Measurements from ENCODE around the gene WHAMM.

WHAMM gene

DNA sequence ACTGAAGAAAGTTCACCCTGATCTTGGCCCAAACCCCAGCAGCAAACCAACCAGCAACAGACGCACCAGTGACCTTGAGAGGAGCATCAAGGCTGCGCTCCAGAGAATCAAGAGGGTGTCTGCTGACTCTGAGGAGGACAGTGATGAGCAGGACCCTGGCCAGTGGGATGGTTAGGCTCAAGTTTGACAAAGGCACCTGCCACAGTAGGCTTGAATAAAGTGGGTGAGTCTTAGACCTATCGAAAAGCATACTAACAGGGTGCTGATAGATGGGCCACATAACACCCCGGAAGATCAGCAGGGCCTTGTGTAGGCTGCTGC, 23.9 kb downstream of the WHAMM start:
- no peak for DNase-seq

DNA sequence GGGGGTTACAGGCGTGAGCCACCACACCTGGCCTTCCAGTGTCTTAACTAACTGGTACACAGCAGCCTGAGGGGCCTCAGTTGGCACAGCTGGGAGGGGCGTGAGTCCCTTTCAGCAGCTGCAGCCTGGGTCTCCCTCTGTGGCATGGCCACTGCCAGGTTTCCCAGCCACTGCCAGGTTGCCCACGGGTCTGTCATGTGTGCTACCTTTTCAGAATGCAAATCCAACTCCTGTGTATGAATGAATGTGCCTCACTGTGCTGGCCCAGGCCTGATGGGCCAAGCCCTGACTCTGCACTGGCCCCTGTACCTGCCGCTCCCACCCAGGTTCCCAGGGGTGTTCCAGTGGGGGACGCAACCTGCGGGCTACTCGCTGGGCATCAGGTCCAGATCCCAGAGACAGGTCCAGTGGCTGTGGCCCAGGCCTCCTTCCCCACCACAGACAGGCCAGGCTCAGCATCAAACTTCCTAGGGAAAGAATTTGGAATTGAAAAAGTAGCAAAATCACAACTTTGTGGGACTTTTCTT, 26.0 kb downstream of the WHAMM start:
- DNase-seq = no peak

DNA sequence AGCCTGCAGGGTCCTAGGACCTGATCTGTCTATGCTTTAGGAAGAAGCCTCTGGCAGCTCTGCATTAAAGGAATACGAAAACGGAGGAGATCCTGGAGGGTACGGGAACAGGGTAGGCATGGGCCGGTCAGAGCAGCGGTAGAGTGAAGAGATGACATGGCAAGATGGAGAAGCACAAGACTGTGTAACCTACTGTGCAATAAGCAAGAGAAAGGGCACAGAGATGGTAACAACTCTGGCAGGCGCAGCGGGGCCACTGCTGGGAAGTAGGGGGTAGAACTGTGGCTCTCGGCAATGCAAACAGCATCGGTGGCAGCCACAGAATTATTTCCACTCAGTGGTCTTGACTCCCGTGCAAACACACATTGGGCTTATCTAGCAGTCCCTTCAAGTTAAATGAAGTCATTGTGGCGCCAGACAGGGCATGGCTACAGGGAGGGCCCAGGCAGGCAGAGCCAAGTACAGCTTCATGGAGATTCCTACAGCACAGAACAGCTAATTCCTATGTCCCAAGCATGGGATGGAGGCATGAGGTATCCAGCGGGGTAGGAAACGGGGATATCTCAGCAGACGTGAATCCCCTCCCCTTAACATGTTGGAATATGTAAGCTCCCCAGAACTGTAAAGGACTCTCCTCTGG, 28.8 kb downstream of the WHAMM start:
- no peak for DNase-seq

DNA sequence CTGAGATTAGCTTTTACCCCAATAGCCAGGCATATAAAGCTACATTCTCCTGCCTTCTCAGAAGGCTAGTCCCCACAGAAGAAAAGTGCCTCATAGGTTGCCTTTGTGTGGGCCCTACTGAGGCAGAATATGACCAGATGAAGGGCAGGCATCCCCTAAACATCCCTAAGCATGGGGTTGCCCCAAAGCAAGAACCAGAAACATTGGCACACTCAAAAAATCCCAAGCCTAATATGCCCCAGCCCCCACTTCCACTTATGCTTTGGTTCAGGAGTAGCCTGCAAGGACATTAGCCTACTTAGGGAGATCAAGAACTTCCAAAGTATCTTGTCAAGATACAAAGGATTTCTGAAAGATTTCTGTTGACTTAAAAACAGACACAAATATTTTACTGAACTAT, 29.7 kb downstream of the WHAMM start:
- no peak for DNase-seq

DNA sequence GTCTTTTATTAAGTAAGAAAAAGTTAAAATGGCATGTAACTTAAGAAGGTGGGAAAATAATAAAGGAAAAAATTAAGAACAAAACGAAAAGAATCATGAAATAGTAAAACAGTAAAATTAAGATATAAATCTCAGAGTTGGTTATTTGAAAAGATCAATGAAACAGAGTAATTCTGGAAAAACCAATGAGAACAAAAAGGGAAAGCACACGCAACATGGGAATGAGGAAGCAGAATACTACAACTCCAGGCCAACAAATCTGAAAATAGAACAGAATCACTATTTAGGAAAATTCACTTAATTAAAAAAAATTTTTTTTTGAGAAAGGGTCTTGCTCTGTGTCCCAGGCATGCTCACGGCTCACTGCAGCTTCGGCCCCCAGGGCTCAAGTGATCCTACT, 30.7 kb downstream of the WHAMM start:
- no peak for DNase-seq

DNA sequence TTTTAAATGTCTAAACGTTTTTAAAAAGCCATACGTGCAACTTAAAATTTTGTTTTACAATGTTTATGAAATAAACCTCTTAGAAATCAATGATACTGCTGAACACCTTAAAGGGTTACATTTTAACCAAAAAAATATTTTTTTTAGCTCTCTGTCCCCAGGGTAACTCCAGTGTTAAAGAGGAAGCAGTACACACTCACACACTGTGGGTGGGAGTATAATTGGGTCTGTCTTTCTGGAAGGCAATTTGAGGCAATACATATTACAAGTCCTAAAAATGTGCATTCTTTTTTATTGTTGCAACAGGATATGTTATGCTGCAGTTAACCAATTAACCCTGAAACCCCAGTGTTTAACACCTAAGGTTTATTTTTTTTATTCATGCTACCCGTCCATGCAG, 34.1 kb downstream of the WHAMM start:
- no peak for DNase-seq

DNA sequence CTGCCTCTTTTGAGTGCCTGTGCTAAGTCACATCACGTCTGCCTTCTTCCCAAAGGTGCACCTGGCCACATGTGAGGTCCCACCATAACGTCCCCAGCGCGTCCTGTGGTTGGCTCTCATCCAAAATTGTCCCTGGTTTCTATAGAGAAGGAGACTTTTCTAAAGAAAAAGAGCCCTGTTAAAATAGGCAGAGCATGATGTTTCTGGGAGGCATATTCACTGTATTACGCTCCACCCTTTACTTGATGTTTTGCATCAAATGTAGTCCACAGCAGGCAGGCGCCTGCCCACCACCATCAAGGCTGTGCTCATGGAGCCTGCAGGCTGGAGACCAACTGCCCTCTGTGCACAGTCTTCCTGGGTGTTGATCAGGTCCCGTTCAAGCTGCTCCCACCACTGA, 36.3 kb downstream of the WHAMM start:
- DNase-seq = no peak

DNA sequence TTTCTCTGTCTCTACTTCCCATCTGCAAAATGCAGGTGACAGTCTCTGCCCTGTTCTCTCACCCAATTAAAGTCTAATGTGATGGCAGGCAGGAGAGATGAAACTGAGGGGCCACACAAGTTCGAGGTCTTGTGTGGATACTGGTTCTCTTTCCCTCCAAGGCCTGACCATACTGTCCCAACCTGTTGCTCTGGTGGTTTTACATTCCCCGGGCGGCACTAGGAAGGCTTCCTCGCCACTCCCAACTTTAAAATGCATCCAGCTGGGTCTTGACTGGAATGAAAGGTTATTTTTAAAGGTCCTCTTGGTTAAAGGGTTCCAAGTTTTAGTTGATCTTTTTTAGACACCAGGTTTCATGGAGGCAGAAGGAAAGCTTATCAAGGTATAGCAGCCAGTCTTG, 37.2 kb downstream of the WHAMM start:
- no peak for DNase-seq

DNA sequence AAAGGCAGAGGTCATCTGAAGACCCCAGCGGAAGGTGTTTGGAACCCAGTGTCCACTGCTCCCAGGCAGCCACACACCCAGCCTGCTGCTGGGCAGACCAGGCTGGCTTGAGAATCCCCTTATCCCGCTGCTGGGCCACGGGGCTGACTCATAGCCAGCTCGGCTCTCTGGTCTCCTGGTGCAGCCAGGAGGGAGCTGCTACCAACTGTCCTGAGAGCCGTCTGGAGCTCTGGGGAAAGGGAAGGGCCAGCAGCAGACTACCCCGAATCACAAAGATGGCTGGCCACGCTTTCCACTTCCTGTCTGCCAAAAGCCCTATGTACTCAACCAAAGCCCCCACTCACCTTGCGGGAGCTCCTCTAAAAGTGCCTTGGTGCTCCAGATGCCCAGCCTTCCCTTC, 38.3 kb downstream of the WHAMM start:
- no peak for DNase-seq

DNA sequence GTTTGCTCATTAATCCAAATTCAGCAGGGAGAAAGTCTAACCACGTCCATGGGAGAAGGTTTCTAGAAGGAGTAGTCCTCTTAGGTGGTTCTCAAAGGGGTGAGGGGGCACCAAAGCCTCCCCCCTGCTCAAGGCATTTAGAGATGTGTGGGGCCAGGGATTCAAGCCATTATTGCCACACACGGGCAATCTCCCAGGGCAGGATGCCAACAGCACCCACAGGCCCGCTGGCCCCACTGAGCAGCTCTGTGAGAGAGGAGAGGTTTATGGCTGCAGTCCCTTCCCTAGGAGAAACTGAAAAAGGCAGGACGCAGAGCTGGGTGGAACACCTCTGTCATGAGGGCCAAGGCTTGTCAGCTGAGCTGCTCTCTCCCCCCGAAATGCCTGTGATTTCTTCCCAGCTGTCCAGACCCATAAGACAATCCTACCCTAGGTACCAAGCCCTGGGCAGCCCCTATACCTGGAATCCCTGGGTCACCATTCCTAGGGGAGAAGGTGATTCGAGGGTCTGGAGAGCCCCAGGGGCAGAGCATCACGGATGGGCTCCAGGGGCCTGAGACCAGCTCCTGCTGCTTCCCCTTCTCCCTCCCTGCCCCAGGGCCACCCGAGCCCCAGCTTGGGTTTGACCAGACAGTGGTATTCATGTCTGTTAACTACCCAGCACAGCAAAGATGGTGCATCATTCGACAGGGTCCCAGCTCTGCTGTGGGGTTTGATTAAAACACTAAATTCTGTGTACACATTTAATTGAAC, 39.0 kb downstream of the WHAMM start:
- DNase-seq = no peak

DNA sequence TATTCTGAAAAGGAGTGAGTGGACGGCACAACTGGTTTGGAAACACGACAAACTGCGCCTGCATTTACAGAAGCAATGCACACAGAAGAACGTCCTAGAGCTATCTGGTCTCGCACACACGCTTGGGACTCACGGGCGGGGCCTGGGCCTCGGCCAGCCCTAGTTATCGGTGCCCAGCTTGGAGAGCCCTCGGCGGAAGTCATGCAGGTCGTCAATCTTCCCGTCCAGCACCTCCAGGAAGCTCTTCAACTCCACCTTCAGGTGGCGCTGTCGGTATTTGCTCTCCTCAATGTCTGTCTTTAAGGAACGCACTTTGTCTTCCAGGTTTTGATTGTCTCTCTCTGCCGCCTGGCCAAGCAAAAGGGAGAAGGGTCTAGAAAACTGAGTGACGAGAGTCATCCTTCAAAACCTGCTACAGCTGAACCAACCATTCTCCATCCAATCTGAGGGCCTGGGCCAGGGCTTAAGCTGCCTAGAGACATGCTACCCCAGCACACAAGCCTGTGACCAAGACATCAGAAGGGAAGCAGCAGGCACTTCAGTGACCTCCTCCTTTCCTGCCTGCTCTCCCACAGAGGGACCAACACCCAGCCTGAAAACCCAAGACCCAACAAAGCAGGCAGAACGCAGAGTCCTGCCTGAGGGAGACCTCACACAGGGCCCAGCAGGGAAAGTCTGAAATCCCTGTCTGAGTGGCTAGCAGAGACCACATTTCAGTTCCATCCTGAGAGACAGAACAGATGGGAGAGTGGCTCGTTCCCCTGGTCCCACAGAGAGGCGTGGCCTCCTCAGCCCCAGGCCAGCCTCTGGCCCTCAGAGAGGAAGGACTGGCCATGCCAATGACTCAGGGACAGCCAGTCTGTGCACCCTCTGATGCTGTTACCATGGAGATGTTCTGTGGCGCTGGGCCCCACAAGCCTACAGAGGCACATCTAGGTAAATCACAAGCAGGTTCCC, 40.4 kb downstream of the WHAMM start:
- DNase-seq = peak in 26 of 51 donors; percentile 4 to 54 (median 24)

DNA sequence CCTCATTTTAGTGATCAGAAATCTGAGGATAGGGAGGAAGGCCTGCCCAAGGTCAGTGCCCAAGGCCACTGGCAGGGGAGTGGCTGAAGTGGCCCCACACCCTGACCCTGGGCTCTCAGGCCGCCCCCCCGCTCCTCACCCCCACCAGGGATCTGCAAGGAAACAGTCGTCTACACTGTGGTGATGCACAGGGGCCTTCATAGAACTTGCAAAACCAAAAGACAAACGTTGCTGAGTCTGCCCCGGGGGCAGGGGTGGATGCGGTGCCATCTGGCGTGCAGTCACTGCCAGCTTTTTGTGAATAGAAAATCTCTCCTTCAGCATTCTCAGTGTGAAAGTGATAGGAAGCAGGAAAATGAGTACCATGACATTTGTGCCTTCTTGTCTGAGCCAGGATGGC, 41.3 kb downstream of the WHAMM start:
- peak in 1 of 51 donors; percentile 11 for DNase-seq

DNA sequence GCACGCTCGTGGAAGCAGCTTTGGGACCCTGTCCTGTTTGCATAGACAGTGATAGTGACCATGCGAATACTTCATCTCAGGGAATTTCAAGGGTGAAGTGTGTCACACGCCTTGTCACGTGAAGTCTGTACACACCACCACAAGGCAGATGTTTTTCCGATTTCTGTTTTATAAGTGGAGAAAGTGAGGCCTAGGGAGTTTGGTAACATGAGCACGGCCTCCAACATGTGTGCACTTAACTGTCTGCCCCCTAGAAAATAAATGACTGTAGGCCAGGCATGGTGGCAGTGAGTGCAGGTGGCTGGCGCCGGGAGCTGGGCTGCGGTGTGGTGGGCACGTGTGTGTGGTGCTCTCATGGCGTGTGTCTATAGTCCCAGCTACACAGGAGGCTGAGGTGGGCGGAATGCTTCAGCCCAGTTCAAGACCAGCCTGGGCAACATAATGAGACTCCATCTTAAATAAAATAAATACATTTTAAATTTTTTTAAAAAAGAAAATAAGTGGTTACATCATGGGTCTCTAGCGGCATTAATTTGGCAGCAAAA, 42.0 kb downstream of the WHAMM start:
- DNase-seq = no peak

DNA sequence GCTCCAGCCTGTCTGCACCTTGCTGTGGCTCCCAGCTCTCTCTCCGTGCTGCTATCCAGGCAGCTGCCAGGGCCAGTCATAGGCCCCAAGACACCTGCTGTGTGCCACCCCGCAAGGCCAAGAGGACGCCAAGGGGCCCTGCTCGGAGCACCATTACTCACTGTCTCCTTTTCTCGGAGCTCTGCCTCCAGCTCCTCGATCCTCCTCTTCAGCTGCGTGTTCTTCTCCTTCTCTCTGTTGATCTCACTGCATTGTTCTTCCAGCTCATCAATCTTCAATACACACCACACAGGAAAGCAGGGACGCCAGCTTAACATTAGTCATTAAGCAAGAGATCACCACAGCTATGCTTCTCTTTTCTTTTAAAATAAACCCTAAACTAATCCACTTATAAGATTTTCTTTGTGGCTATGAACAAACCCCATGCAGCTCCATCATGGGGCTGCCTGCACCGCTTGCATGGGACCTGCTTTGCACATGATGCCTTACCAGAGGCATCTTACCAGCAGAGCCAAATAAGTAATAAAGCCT, 42.6 kb downstream of the WHAMM start:
- no peak for DNase-seq

DNA sequence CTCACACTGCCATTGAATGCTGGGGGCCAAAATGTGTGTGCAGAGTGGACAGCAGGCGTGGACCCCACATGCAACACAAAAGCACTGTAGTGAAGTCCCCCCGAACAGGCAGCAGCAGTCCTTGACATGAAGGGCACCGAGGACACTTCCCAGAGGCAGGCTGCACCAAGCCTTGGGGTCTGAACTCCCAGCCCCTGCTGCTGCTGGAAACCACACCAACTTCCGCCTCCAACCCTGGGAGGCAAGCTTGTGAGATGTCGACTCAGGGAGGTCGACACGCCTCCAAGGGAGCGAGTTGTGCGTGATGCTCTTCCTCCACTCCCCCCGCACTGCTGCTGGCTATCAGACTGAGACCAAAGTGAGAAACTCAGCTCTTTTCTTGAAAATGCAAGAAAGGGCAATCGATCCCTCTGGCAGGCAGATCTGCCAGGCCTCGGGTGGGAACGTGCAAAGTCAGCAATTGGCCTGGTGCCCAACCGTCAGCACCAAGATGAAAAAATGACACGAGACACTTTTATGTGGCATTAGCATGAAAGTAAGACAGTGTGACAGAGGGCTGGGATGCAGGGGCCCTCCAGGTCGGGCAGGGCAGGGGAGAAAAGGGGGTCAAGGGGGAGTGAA, 43.6 kb downstream of the WHAMM start:
- no peak for DNase-seq

DNA sequence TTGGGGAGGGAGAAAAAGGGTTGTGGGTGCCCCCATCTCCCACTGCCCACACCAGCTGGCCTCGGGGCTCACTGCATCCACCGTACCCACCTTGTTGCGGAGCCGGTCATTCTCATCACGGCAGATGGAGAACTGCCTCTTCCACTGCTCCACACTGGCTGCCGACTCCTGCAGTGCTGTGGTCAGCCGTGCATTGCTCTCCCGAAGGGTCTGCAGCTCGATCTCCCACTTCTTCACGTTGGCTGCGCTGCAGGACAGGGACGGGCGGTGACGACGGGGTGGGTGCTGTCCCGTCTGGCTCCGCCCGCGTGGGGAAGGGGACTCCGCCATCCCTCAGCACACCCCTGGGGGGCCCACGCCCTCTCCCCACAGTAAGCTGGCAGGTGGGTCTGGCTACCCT, 45.1 kb downstream of the WHAMM start:
- DNase-seq = no peak

DNA sequence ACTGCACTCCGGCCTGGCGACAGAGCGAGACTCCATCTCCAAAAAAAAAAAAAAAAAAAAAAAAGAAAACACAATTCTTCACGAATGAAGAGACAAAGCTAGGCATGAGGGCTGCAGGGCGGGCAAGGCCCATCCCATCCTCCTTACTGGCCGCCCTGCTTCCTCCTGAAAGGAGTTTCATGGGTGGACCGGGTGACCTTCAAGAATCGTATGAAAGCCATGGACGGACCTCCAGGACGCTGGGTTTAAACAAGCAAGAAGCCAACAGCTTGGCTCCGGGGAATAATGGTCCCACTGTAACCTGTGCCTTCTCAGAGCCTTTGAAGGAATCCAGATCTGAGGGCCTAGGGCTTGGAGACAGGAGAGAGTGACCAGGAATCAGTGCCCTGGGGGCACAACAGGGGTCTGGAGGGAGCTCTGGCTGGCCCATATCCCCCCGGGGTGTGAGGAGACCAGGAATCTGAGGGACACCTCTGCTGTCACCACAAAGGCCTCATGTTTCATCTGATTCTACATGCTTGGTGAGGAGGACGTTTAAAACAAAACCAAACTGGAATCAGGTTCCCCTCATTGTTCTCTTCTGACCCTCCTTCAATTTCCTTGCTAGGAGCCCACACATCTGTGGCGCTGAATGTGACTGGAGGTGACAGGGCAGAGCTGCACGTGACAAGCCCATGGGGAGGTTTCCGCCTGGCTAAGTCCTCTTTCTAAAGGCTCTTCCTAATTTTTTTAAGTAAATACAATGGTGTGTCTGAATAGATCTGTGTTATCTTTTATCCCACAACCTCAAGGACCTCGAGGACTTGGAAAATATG, 46.1 kb downstream of the WHAMM start:
- no peak for DNase-seq

DNA sequence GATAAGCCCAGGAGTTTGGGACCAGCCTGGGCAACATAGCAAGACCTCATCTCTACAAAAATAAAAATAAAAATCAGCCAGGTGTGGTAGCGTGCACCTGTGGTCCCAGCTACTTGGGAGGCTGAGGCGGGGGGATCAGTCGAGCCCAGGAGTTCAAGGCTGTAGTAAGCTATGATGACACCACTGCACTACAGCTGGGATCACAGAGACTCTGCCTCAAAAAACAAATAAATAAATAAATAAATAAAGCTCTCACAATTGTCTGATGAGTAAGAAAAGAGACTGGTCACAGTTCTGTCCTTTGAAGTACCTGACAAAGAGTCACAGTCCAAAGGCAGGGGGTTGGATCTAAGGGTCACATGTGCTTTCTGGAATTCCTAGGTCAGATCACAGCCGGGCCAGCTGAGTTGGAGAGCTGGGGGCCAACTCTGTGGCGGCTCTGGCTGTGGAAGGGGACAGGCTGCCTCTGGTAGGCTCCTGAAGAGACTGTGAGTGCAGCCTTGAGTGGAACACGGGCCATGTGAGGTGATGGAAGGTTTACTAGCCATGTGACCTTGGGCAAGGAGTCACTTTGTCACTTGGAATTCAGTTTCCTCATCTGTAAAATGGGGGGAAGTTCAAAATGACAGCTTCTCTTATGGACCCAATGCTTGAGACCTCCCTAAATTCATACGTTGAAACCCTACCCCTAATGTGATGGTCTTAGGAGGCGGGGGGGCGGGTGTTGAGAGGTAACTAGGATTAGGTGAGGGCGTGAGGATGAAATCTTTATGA, 47.2 kb downstream of the WHAMM start:
- no peak for DNase-seq

DNA sequence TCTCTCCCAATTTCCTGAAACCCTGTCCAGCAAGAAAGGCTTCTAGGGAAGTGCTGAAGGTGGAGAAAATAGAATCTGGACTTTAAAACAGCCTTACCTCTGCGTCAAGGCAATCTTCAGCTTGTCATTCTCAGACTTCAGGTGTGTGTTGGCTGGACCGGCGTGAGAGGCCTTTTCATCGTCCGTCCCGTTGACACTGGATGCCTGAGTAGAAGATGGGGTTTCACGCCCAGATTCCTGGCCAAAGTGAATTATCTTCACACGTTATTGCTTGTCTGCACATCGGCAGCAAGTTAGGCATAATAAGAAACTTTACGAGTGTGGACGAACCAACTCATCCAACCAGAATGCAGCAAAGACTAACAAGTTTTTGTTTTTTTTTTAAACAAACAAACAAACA, 49.5 kb downstream of the WHAMM start:
- DNase-seq = no peak

DNA sequence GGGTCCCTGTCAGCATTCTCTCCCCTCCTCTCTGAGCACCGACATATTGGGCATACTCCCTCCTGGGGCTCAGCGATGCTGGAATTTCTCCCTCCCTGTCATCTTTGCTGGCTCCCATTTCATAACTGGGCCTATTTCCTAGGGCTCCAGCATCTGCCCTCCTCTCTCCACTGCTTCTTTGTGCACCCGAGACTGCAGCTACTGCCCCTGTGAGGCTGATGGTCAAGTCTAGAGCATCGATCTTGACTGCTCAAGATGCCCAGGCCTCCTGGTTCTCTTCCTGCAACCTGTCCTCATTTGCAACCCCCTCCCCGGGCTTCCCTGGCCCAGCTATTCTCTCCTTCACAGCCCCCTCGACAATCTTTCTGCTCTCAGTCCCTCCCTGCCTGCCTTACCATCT, 53.5 kb downstream of the WHAMM start:
- no peak for DNase-seq
